Measurements from ENCODE around the gene BICD2. TPM values are rescaled to one million over a fixed set of nuclear protein-coding genes. Genes with fewer than 3 reads are reported as not detected.
A peak's percentile ranks its signal among the peaks of the same experiment; 100 is the strongest.

The BICD2 gene
- total RNA-seq, 1 donor from 2014 or later, result 25.5 TPM

DNA sequence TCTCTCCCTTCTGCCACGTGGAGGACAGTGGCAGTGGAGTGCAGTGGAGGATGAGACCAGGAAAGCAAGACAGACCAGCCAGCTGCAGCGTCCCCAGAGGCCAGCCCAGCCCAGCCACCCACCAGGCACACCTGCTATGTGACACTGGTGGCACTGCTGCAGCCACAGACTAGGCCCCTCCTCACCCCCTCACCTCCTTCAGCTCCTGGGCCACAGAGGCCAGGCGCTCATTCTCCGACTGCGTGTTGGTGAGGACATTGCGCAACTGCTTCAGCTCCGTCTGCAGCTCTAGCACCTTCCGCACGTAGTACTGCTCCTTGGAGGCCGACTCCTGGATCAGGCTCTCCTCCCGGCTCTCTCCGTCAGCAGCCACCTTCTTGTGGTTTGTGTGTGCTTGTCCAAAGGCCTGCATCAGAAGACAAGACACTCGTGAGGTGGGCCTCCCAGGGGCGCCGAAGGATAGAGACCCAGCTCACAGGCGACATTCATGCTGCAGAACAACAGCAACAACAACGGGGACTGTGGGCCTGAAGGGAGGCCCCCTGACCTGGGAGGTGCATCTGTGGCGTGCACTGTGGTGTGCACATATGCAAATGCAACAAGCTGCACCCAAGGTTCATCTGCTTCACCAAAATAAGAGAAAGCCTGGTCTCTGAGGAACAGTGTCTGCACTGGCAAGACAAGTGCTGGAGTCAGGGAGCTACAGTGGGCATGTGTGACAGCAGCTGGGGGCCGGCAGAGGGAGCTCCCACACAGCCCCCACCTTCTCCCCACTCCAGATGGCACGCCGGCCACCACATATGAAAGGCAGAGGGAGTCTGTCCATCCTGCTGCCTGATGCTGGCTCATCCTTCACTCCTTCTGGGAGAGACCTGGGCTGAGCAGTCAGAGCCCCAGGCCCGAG, 35.5 kb downstream of the BICD2 start:
- Mint-ChIP-seq H3K36me3 (ENCODE audit: insufficient read depth) (peaks cover 1% of the 10 kb centered on the region), H3K27ac (no peak overlapping the region), H3K4me3 (ENCODE audit: low read depth) (no peak overlapping the region), H3K4me1 (ENCODE audit: low read depth) (no peaks in the 10 kb centered on the region), H3K27me3 (no peaks in the 10 kb centered on the region), H3K9me3 (ENCODE audit: low read depth) (no peaks in the 10 kb centered on the region)
- TF ChIP-seq, protein P1, sequence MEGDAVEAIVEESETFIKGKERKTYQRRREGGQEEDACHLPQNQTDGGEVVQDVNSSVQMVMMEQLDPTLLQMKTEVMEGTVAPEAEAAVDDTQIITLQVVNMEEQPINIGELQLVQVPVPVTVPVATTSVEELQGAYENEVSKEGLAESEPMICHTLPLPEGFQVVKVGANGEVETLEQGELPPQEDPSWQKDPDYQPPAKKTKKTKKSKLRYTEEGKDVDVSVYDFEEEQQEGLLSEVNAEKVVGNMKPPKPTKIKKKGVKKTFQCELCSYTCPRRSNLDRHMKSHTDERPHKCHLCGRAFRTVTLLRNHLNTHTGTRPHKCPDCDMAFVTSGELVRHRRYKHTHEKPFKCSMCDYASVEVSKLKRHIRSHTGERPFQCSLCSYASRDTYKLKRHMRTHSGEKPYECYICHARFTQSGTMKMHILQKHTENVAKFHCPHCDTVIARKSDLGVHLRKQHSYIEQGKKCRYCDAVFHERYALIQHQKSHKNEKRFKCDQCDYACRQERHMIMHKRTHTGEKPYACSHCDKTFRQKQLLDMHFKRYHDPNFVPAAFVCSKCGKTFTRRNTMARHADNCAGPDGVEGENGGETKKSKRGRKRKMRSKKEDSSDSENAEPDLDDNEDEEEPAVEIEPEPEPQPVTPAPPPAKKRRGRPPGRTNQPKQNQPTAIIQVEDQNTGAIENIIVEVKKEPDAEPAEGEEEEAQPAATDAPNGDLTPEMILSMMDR (IDR thresholded peaks at IDR 0.05; ENCODE audit: unreplicated experiment), result peak; percentile 24
- no peak for DNase-seq (ENCODE audit: low spot score, unreplicated experiment)

DNA sequence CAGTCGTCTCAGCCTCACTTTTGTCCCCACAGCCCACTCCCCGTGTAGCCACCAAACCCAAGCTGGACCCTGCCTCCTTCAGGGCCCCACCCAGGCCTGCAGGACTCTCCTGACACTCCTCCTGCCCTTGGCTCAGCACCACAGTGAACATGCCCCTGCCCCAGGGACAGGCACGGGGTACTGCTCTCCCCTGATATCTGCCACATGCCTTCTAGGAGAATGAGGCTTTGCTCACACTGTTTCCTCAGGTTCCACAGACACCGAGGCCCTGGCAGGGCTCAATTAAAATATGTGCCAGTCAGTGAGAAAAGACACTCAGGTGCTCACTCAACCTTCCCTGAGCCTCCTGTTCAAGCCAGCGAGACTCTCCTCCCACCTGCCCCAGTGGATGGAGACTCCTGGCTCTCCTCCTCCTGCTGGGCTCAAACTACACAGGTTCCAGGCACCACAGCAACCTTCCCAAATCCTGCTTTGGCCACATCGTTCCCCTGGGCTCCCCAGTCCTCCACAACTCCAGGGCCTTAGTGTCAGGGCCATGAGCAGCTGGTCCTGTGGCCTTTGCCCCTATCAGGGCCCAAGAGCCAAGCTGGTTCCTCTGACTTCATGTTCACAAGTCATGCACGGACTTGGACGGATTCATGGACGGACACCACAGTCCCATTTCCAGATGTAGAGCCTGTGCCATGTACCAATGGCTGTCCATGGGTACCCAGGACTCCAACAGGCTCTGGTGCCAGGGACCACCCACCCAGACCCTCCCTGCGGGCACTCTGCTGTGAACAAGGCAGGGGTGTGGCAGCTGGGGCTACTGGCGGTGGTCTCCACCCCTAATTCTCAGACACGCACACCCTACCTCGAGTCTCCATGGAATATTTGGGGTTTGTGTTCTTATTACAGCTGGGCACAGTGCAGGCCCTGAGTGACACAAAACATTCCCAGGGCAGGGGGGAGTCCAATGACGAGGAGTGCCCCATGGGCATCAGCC, 36.6 kb downstream of the BICD2 start:
- Mint-ChIP-seq H3K36me3 (ENCODE audit: insufficient read depth) (peaks cover 1% of the 10 kb centered on the region), H3K27ac (no peak overlapping the region), H3K4me1 (ENCODE audit: low read depth) (peaks cover 1% of the 10 kb centered on the region), H3K27me3 (no peaks in the 10 kb centered on the region), H3K9me3 (ENCODE audit: low read depth) (no peaks in the 10 kb centered on the region), H3K4me3 (ENCODE audit: low read depth) (no peak overlapping the region)
- TF ChIP-seq, protein P1 (IDR thresholded peaks at IDR 0.05; ENCODE audit: unreplicated experiment), result no peak
- DNase-seq (ENCODE audit: low spot score, unreplicated experiment), result no peak

DNA sequence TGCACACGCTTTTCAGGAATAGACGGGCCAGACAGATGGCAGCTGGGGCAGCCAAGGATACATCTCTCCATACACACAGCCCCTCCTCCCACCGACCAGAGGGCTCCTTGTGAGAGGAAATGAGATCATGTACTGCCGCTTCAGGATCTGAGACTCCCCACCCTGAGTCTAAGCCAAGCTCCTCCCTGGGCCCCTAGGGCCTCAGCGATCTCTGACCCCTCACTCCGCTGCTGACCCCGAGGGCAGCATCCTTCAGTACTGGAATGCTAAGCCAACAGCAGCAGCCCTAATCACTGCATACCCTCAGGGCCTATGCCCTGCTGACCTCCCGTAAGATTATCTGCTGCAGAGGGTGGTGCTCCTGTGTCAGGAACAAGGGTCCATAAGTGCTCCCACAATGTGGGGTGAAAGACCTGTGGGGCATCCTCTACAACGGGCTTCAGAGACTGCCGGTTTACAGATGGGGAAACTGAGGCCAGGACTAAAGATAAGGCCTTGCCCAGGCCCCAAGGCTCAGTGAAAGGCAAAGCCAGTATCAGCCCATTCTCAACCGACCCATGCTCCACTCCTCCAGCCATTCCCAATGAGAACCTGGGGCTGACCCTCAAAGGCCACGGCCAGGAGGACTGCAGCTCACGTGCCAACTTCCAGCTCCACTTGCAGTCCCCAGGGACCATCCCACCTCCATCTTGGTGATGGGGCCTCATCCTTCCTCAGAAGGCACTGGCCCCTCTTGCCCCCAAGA, 37.5 kb downstream of the BICD2 start:
- no peaks in the 10 kb centered on the region for H3K9me3 Mint-ChIP-seq (ENCODE audit: low read depth)
- H3K4me3 Mint-ChIP-seq (ENCODE audit: low read depth), result no peak overlapping the region
- peaks cover 1% of the 10 kb centered on the region for H3K4me1 Mint-ChIP-seq (ENCODE audit: low read depth)
- H3K27ac Mint-ChIP-seq, result no peak overlapping the region
- no peaks in the 10 kb centered on the region for H3K36me3 Mint-ChIP-seq (ENCODE audit: insufficient read depth)
- no peak for DNase-seq (ENCODE audit: low spot score, unreplicated experiment)
- TF ChIP-seq, protein P1 (IDR thresholded peaks at IDR 0.05; ENCODE audit: unreplicated experiment), result no peak
- no peaks in the 10 kb centered on the region for H3K27me3 Mint-ChIP-seq

DNA sequence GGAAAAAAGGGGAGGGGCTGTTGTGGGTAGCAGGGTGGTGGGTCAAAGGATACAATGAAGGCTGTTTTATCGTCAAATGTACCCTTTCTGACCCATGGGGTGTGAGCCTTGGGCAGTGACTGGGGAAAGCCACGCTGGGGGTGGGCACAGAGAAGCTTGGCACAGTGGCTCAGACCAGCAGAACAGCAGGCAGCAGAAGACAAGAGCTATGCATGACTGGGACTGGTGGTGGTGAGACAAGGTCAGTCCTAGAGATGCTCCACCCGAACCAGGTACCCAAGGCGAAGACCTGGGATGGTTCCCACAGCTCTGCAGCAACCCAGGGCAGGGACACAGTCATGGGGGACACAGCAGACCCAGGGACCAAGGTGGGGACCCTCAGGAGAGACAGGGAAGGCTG, 38.3 kb downstream of the BICD2 start:
- TF ChIP-seq, protein P1 (IDR thresholded peaks at IDR 0.05; ENCODE audit: unreplicated experiment), result no peak
- peaks cover 1% of the 10 kb centered on the region for H3K4me1 Mint-ChIP-seq (ENCODE audit: low read depth)
- DNase-seq (ENCODE audit: low spot score, unreplicated experiment), result no peak

More for the DNA sequence above, 38.3 kb downstream of the BICD2 start:
- Mint-ChIP-seq H3K27me3 (no peaks in the 10 kb centered on the region), H3K36me3 (ENCODE audit: insufficient read depth) (no peaks in the 10 kb centered on the region), H3K9me3 (ENCODE audit: low read depth) (no peaks in the 10 kb centered on the region), H3K4me3 (ENCODE audit: low read depth) (no peak overlapping the region), H3K27ac (no peak overlapping the region)
